NCI-H345 treated with DMSO at 0.1 percent for 48 hours (cell line): Measurements from ENCODE around the gene CAPN15.

ENCODE experiments used
- DNase-seq: peaks from one replicate; lab custom pipeline; 2025; ENCODE audit not compliant: unreplicated experiment; lab: John Stamatoyannopoulos, UW

CAPN15 gene

GRCh38 chr16:560204-560700, 32.7 kb downstream of the CAPN15 start, which contains the start of gene PRR35:
TSS of gene PRR35 (plus strand) at chr16:560394. CDS start at chr16:563295, 2,901 bp downstream.
- DNase-seq = no peak

GRCh38 chr16:560701-561412, 33.3 kb downstream of the CAPN15 start:
- no peak for DNase-seq

GRCh38 chr16:561413-561794, 33.9 kb downstream of the CAPN15 start:
- DNase-seq = no peak

DNA sequence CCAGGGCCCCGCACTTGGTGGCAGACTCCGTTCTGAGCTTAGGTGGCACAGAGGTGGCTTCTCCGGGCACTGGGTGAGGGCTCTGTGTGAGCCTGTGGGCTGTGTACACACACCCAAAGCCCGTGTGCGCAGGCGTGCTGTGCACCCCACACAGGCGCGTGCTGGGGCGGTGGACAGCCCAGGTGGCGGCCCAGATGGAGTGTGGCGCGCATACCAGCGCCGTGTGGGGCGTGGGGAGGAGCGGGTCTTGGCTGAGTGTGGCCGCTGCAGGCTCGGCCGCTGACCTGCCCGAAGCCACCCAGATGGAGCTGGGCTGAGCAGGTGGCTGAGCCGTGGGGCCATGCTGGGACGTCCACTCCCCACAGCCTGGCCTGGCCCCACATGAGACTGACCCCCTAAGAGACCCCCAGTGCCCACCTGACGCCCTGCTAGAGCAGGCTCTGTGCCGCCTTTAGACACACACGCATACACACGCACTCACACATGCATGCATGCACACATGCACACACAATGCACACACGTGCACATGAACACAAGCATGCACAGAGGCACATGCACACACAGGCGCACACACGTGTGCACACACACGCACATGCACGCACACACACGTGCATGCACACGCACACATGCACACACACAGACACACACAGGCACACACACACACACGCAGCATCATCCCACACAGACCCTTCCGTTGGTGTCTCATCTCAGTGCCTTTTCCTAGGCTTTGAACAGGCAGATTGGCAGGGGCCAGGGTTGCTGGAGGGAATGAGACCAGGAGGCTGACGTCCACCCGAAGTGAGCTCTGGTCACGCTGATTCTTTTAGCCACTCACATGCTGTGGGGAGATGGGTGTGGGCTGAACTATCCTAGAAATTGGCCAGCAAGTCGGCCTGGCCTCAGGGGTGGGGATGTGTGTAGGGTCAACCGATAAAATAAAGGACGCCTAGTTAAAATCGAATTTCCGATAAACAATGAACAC, 34.7 kb downstream of the CAPN15 start:
- no peak for DNase-seq

DNA sequence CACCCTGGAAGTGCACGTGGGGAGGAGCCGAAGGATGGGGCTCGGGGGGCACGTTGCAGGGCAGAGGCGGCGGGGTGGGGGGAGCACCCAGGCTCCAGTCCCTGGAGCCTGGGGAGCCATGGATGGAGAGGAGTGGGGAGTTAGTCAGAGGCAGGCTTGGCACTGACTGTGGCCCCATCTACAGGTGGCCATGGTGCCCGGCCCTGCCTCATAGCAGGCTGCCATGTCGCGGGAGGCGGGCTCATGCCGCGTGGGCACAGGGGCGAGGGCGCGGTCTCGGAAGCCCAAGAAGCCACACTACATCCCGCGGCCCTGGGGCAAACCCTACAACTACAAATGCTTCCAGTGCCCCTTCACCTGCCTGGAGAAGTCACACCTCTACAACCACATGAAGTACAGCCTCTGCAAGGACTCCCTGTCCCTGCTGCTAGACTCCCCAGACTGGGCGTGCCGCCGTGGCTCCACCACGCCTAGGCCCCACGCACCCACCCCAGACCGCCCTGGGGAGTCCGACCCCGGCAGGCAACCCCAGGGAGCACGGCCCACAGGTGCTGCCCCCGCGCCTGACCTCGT, 35.6 kb downstream of the CAPN15 start:
- DNase-seq = no peak

GRCh38 chr16:564690-565418, 37.3 kb downstream of the CAPN15 start:
- no peak for DNase-seq

- DNase-seq = no peak
Observed at GRCh38 chr16:565419-566330, 38.2 kb downstream of the CAPN15 start.

GRCh38 chr16:566475-567372, 39.2 kb downstream of the CAPN15 start, which contains the start of gene NHLRC4:
TSS of gene NHLRC4 (plus strand) at chr16:567005. CDS start at chr16:568048, 1,043 bp downstream.
- DNase-seq = no peak

DNA sequence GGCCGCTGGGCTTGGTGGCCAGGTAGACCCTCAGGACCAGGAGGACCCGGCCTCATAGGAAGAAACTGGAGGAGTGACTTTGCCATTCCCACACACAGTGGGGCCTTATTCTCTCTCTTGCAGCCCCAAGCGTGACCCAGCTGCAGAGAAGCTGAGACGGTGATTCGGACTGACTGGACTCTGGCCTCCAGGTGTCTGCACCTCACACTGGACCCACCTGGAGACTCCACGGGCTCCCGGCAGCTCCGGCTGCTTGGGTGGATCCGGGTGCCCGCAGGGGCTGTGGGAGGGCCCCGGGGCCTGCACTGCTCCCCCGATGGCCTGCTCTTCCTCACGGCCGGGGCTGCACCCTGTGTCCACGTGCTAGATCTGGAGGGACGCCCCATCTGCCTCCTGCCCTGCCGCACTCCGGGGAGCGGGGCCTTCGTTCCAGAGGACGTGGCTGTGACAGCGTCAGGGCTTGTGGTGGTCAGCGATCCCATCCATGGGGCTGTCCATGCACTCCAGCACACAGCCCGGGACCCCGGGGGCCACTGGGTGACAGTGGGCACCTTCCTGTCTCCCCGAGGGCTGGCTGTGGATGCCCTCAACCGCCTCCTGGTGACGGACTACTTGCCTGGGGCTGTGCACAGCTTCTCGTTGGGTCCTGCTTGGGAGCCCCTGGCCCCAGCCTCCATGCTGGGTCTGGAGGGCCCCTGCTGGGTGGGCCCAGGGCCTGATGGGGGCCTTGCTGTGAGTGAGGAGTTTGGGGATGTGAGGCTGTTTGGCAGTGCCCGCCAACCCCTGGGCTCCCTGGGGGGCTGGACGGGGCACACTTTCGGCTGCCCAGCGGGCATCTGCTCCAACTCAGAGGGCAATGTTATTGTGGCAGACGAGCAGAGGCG, 40.1 kb downstream of the CAPN15 start:
- DNase-seq = no peak

DNA sequence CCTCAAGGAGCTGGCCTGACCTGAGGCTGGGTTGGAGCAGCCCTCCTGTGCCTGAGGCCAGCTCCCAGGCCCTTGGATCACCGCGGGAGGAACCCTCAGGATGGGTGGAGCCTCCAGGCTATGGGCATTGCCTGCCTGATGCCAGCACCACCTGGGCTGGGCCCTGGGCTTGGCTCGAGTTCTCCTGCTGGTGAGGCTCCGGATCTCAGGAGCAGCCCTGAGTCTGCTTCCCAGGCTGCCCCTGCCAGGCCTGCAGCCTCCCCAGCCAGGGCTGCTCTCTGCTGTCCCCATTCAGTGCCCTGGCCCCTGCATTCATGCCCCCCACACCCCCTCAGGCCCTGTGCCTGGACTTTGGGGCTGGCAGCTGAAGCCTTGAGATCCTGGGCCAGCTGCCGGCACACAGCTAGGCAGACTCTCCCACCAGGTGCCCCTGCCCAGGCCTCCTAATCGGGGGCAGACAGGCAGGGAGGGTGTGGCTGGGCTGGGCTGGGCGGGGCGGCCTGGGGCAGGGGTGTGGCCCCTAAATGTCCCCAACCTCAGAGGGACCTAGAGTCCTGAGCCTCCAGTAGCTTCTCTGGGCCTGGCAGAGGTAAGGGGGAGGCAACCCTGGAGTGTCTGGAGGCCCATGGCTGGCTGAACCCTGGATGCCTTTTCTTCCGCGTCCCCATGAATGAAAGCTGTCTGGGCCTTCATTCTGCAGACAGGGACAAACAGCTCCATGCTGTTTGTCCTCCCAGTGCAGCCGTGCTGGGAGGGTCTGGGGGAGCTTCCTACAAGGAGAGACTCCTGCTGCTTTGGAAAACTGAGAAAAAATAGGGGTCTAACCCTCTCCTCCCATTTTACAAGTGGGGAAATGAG, 41.1 kb downstream of the CAPN15 start:
- no peak for DNase-seq

DNA sequence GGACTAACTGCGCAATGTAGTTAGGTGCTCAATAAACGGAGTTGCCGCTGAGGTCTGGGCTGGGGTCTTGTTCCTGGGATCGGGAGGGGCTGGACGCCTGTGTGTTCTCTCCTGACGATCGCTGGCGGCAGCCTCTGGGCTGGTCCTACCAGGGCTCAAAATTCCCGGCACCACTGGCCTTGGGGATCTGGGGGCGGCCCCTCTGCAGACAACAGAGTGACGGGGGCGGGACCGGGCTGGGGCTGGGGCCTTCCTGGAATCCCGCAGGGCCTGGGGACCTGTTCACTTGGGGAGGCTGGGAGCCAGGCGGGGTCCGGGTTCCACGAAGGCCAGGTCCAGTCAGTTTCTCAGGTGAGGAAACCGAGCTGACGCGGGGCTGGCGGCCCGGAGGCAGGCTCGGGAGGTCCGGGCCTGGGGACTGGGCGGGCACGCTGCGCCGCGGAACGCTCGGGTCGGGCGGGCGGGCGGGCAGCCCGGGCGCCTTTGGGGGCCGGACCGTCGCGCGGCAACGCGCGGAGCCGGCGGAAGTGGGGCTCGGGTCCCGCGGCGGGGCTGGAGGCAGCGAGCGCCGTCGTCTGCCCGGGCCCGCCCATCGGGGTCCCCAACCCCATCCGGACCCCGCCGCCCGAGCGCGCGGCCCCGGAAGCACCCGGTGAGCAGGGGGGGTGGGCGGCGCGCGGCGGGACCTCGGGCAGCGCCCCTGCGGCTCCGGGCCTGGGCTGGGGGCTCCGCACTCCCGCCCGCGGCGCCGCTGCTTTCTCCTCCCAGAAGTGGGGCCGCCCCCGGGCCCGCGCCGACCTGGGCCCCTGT, 42.1 kb downstream of the CAPN15 start, which contains the start of gene PIGQ:
TSS of gene PIGQ (plus strand) at position 524 of the 810 bp plus-strand sequence. CDS start 4,107 bp downstream, outside the sequence.
- DNase-seq = peak; percentile 46

DNA sequence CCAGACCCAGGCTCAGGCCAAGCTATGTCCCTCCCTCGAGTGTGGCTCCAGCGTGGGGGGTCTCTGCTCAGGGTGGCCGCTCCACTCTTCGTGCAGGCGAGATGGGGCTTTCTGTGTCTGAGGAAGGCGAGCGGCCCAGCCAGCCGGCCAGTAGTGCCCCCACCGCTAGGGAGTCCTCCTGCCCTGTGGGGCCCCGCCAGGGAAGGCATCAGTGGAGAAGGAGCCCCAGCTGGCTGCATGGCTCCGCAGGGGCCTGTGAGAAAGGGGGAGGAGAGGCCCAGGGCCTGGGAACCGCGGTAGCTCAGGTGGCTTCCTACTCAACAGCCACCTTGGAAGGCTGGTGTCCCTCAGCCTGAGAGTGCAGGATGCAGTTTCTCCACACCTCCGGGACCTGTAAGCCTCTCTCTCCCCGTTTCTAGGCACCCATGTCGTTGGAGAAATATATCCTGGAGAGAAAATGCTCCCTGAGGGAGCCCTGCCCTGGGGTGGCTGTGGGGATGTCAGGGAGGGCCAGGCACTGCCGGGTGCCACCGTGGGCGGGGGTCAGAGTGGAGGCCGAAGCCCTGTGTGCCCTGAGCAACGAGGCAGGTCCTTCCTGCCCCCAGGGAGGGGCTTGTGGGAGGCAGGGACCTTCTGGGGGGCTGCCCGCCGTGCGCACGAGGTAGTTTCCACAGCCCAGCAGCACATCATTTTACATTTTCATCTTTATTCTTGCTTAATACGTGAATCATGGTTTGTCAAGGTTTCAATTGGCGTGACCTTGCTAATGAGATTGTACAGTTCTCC, 45.5 kb downstream of the CAPN15 start:
- DNase-seq = no peak

DNA sequence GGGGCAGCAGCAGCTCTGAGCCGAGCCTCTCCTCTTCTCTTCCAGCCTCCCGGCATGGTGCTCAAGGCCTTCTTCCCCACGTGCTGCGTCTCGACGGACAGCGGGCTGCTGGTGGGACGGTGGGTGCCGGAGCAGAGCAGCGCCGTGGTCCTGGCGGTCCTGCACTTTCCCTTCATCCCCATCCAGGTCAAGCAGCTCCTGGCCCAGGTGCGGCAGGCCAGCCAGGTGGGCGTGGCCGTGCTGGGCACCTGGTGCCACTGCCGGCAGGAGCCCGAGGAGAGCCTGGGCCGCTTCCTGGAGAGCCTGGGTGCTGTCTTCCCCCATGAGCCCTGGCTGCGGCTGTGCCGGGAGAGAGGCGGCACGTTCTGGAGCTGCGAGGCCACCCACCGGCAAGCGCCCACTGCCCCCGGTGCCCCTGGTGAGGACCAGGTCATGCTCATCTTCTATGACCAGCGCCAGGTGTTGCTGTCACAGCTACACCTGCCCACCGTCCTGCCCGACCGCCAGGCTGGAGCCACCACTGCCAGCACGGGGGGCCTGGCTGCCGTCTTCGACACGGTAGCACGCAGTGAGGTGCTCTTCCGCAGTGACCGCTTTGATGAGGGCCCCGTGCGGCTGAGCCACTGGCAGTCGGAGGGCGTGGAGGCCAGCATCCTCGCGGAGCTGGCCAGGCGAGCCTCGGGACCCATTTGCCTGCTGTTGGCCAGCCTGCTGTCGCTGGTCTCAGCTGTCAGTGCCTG, 46.7 kb downstream of the CAPN15 start:
- no peak for DNase-seq
